Measurements from ENCODE around the gene RPL11.

The RPL11 gene

DNA sequence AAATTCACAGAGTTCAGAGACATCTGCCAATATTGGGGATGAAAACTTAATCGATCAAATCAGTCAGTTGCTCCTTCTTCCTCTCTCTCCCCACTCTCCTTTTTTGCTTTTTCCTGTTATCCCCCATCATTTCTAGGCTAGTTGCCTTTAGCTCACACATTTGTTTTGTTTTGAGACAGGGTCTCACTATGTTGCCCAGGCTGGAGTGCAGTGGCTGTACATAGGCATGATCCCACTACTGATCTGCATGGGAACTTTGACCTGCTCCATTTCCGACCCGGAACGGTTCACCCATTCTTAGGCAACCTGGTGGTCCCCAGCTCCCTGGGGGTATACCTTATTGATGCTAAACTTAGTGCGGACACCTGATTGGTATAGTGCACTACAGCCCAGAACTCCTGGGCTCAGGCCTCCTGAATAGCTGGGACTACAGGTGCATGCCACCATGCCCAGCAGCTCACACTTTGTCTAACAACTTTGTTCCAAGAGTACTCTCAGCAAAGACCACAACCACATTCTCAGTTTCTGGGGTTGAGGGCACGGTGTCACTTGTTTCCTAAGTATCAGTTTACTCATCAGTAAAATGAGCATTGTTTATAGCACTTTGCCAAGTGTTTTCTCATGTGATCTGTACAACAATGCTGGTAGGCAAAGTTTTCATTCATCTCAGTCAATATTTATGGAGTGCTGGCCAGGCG lies 45.0 kb downstream of the RPL11 start:
- no peak for DNase-seq

DNA sequence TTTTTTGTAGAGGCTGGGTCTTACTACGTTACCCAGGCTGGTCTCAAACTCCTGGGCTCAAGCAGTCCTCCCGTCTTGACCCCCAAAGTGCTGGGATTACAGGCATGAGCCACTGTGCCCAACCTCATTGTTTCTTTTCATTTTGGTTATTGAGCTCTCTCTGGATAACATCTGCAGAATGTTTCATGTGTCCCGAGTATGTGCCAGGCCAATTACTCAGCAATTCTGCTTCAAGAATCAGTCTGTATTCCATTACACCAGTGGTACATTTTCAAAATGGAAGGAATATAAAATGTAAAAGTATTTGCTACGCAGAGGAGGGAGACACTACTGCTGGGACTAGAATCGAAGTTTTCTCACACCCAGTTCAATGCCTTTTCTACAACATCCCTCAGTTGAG lies 50.0 kb downstream of the RPL11 start:
- DNase-seq = no peak

DNA sequence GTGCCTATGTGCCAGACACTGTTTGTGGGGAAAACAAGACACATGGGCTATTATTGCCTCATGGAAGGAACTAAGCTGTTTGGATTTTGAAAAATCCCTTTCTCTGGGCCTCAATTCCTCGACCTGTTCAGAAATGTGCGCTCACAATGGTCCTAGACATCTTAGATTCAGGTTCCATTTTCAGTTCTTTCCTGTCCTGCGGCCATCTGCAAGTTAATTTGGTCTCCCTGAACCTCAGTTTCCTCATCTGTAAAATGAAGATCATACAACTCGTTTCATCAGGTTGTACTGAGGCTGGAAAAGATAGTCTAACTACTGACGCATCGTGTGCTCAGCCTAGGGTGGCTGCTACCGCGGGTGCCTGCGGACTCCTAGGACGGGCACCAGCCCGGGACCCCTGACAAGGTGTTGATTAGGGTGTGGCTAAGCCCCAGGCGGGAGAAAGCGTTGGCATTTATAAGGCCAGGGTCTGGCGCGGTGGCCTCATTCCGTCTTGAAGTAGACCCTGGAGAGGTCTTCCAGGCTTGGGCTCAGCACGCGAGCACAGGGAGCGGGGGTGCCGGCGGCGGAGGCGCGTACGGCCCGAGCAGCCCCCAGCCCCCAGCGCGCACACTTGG lies 51.2 kb downstream of the RPL11 start:
- DNase-seq = no peak

DNA sequence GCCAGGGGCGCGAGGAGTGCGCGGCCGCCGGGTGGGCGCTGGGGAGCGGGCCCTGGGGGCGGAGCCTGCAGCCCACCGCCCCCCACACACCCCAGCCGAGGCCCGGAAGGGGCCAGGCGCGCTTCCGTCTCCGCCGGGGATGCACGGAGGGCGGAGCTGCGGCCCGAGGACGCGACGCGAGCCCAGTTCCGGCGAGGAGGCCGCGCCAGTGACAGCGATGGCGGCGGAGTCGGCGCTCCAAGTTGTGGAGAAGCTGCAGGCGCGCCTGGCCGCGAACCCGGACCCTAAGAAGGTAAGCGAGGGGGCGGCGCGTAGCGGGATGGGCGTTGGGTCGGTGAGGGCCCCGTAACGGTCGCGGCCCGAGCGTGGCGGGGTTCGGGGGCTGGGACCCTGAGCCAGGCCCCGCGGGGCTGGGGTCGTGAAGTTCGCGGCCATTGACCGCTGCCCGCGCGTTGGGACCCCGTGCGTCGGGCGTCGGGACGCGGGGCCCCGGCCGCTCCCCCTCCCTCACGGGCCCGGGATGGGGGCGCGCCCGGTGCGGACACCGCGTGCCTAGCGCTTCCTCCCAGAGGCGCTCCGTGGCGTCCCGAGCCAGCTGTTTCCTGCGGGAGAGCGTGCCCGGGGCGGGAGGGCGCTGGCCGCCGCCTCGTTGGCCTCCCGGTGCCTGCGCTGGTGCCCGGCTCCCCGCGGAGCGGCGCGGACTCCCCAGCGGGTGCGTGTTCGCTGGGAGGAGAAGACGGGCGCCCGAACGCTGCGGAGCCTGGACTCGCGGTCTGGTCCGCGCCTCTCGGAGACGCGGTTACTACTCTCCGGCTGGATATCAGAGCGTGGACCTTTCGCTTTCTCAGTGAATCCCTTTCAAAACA lies 51.9 kb downstream of the RPL11 start, which contains the start of gene ELOA:
ELOA (plus strand) TSS at position 185 of the 866 bp plus-strand sequence; CDS start at position 218, 33 bp downstream.
- DNase-seq = peak; percentile 71

DNA sequence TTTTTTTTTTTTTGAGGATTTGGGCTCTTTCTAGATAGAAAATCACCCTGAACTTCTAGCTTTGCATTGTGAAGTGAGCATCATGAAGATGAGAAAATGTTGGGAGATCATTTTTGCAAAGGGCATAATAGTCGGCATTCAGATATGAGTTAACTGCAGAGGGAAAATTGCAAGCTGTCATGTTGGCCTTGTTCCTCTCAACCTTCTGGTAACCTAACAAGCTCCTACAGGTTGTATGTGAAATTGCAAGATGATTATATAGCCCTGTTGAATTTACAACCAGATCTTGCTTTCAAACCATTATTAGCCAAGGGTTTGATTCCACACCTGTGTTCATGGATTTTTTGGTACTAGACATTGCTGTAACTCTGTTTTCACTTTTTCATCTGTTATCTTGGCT lies 53.9 kb downstream of the RPL11 start:
- no peak for DNase-seq

Measured in activated effector memory CD4-positive, alpha-beta T cell treated with Interleukin-2 at 50 U/mL for 16 hours (primary cell).